GM19438 (cell line): Measurements from ENCODE around the gene DHRS9.
A peak's percentile ranks its signal among the peaks of the same experiment; 100 is the strongest.
"Not testable (repeated sequence)": the region's sequence is repeated elsewhere in the genome, so short reads cannot be mapped to it uniquely, and the experiment has no call there.

Source experiments
- ATAC-seq: cut with Tn5 transposase; IDR thresholded peaks from one replicate; pipeline ENCODE4 v1.9.1; 2021; ENCODE audit warnings: low read depth; ENCODE audit not compliant: unreplicated experiment

DHRS9 gene

DNA sequence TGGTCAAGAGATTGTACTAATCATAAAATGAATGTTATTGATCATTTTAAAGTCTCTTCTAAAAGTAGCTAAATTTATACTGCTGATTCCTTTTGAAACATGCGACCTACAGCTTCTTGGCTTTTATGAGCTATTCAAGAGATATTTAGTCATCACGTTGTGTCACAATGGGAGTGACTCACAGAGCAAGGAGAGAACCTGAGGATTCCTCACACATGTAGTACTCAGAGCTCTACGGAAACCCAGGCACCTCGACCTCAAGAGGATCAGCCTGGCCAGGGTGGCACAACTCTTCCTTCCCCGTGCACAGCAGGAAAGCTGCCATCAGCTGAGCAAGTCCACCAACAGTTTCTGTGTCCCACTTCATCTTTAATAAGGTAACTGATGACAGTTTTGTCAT lies at the start of gene DHRS9:
DHRS9 (plus strand) TSS at position 223 of the 400 bp plus-strand sequence. CDS start 12,019 bp downstream, outside the sequence.
- ATAC-seq, result no peak

DNA sequence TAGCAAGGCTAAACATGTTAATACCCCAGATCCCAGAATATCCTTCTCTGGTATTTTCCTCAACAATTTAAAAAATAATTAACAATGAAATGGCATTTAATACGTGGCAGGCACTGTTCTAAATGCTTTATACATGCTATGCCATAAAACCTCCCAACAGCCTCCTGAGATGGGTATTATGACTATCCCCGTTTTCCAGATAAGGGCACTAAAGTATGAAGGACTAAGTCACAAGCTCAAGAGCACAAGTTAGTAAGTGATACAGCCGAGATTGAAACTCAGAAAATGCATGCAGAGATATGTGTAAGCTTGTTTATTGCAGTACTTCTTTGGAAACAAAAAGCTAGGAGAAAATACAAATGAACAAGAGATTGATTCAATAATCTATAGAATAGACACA lies 46.2 kb upstream of the DHRS9 start:
- ATAC-seq, result no peak

- no peak for ATAC-seq
Measured at GRCh38 chr2:169026056-169026455, 43.3 kb upstream of the DHRS9 start.

DNA sequence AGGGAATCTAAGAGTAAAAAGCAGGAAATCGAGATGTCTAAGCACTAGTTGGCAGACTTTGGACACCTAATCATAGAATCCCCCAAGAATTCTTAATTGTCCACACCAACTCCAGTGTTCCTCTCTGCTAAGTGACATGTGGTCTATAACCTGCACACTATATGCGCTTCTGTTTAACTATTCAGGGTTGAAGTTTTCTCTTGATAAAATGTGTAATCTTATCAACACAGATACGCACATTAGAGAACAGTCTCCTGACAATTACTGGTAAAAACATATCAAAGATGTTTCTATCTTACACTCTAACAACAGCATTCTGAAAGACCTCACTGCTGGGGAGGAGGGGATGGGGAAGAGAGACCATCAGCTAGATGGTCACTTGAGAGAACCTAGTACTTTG lies 42.1 kb upstream of the DHRS9 start:
- no peak for ATAC-seq

DNA sequence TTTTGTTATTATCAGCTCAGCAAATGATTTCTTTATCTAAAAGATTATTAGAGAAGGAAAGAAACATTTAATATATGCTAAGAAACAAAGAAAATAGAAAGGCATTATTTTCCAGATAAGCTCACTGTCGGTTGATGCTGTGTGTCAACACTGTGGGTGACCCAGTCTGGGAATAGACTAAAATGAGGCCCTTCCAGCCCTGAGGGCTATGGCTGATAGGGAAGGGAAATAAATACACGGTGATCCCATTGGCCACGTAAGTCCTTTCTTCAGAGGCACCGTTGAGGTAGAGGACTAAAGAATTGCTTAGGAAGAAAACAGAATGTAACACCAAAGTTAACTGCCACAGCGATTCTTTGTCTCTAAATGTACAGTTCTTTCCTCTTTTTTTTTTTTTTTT lies 40.0 kb upstream of the DHRS9 start:
- no peak for ATAC-seq

DNA sequence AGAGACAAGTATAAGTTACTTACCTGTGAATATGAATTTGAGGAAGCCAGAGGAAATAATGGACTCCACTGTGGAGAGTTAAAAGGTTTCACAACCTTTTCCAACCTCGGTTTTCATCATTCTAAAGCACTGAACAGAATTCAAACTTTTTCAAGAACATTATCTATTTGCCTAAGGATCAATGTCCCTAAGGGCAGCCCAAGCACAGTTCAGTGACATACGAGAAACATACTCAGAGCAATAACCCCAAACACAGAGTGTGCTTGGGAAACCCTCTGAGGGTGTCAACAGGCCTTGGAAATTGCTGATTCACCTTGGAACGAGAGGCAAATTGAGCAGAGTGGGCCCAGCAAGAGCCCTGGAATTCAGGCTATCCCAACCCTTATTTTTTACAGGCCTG lies 38.2 kb upstream of the DHRS9 start, which contains the start of gene ABCB11:
ABCB11 (minus strand) TSS at position 123 of the 400 bp plus-strand sequence. CDS start 13,199 bp downstream, outside the sequence.
- ATAC-seq, result no peak

DNA sequence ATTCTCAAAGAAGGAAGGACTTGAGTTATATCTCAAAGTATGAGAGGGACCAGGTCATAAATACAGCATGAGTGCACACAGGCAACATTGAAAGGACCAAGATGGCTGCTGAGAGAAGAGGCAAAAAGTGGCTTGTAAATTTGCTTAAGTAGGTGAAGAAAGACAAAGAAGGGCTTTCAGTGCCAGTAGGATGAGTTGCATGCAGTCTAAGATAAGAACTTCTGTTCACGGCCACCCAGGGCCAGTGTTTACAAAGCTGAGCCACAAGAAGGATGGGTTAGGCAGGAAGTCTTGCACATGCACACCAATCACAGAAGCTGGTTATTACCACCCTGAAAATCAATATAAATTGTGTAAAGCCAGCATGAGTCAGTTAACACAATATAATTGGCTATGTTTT lies 35.1 kb upstream of the DHRS9 start:
- ATAC-seq, result no peak

DNA sequence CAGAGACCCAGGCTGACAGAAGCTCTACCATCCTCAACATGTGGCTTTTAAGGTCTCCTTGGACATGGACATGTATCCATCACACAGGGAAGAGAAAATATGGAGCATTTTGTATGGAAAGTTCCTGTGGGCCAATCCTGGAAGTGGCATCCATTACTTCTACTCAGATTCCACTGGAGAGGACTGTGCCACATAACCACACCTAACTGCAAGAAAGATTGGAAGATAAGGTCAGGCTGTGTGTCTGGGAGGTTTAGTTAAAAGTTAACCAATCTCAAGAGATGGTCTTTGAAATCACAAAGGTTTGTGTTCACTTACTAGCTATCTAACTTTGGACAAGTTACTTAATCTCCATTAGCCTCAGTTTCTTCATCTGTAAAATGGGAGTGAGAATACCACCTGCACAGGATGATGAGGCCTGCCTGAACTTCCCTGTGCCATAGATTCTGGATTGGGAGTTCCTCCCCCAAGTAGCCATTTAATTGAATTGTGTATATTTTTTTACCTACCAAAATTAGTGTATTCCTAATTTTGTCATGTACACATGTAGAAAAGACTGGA lies 34.3 kb upstream of the DHRS9 start:
- ATAC-seq, result no peak

- ATAC-seq, result no peak
Measured at GRCh38 chr2:169035887-169036286, 33.5 kb upstream of the DHRS9 start.

GRCh38 chr2:169036736-169037440 lies 32.5 kb upstream of the DHRS9 start:
- peak; percentile 54 for ATAC-seq

DNA sequence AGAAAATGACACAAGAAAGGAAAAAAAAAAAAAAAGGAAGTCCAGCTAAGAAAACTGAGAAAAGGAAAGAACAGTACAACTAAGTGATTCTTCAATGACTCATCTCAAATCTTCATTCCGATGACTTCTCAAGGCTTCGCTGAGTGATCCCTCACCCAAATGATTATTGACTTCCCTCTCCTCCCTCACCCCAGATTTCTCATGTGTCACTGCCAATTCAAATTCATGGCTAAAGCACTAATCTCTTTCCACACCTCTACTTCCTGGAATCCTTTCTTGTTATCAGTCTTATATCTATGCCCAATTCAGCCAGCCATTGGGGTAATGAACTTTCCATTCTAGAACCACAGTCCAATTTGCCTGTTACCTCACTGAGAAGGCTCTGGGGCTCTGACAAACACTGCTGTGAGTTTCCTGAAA lies 31.0 kb upstream of the DHRS9 start:
- peak; percentile 62 for ATAC-seq

DNA sequence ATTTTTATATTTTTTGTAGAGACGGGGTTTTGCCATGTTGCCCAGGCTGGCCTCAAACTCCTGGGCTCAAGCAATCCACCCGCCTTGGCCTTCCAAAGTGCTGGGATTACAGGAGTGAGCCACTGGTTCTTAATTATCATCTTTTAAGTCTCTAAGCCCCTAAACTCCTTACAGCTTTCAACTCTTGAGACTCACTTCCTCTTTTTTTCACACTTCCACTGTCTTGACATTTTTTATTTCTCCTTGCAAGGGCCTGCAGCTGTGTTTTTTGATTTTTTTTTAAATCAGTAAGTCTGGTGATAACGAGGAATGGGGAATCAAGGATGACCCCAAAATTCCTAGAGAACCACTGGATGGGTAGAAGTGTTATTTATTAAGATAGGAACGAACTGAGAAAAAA lies 29.7 kb upstream of the DHRS9 start:
- ATAC-seq, result no peak

- ATAC-seq, result no peak
Measured at GRCh38 chr2:169041594-169041993, 27.8 kb upstream of the DHRS9 start.

DNA sequence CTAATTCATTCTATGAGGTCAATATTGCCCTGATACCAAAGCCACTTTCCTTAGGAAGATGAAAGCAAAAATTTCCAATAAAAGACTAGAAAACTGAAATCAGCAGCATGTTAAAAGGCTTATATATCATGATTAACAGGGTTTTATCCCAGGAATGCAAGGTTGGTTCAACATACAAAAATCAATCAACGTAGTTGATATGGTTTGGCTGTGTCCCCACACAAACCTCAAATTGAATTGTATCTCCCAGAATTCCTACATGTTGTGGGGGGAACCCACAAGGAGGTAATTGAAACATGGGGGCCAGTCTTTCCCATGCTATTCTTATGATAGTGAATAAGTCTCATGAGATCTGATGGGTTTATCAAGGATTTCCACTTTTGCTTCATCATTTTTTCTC lies 26.5 kb upstream of the DHRS9 start:
- ATAC-seq, result no peak

DNA sequence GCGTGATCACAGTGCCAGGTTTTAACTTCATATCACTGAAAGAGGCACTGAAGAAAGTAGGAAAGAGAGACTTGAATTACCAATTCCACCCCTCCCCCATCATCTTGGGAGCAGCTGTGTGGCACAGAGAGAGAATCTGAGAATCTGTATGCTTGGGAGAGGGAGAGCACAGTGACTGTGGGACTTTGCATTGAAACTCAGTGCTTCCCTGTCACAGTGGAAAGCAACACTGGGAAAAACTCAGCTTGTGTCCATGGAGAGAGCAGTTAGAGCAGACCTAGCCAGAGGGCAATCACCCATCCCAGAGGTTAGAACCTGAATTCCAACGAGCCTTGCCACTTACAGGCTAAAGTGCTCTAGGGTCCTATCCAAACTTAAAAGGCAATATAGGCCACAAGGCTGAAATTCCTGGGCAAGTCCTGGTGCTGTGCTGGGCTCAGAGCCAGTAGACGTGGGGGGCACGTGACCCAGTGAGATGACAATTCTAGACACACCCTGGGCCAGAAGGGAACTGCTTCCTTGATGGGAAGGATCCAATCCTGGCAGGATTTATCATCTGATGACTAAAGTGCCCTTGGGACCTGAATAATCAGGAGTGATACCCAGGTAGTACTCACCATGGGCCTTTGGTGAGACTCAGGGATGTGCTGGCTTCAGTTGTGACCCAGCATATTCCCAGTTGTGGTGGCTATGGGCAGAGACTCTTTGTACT lies 22.8 kb upstream of the DHRS9 start:
- ATAC-seq, result no peak

DNA sequence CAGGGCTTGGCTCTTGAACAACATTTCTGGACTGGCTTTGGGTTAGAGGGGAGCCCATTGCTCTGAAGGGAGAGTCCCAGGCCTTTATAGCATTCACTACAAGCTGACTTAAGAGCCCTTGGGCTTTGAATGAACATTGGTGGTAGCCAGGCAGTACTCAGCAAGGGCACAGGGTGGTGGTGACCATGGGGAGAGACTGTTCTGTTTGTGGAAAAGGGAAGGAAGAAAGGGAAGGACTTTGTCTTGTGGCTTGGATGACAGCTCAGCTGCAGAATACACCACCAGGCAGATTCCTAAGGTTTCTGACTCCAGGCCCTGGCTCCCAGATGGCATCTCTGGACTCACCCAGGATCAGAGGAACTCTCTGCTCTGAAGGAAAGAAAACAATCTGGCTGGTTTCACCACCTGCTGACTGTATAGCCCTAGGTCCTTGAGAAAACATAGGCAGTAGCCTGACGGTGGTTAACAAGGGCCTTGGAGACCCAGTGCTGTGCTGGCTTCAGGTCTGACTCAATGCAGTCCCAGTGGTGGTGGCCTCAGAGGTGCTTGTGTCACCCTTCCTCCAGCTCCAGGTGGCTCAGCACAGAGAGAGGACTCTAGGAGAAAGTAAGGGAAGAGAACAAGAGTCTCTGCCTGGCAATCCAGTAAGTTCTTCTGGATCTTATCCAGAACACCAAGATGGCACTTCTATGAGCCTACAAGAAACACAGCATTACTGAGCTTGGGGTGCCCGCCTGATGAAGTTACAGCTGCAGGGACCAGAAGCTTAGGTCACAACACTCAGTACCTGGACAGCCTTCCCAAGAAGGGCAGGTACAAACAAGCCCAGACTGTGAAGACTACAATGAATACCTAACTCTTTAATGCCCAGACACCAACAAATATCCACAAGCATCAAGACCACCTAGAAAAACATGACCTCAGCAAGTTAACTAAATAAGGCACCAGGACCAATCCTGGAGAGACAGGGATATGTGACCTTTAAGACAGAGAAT lies 21.8 kb upstream of the DHRS9 start:
- no peak for ATAC-seq

GRCh38 chr2:169049142-169049541 lies 20.2 kb upstream of the DHRS9 start:
- ATAC-seq, result no peak

GRCh38 chr2:169050476-169051240 lies 18.7 kb upstream of the DHRS9 start:
- ATAC-seq, result no peak

DNA sequence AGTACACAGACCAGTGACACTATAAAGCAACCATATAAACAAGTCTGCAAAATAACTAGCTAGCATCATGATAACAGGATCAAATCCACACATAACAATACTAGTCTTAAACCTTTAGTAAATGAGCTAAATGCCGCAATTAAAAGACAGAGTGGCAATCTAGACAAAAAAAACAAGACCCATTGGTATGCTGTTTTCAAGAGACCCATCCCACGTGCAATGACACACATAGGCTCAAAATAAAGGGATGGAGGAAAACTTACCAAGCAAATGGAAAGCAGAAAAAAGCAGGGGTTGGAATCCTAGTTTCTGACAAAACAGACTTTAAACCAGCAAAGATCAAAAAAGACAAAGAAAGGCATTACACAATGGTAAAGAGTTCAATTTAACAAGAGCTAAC lies 14.8 kb upstream of the DHRS9 start:
- ATAC-seq, result not testable (repeated sequence)

DNA sequence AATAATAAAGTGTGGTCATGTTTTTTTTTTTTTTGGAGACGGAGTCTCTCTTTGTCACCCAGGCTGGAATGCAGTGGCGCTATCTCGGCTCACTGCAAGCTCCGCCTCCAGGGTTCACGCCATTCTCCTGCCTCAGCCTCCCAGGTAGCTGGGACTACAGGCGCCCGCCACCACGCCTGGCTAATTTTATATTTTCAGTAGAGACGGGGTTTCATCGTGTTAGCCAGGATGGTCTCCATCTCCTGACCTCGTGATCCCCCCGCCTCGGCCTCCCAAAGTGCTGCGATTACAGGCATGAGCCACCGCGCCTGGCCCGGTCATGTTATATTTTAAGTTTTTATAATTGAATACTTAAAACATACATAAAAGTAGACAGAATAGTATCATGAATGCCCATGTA lies 5.2 kb upstream of the DHRS9 start:
- not testable (repeated sequence) for ATAC-seq
